ENCODE measurements around the gene CXXC5. TPM values are rescaled to one million over a fixed set of nuclear protein-coding genes. Genes with fewer than 3 reads are reported as not detected.

The CXXC5 gene
- total and polyA plus RNA-seq, 9 of the 15 experiments (the other 6 are each of a cell fraction or from before 2014, with no cell fraction given), result 1.9 to 123 (median 45.8) TPM

- no peak for TF ChIP-seq YY1 (IDR thresholded peaks at IDR 0.05; ENCODE audit: borderline replicate concordance in 1 of 3, control insufficient read depth in 1 of 3, extremely low read depth in 1 of 3, insufficient read depth in 3 of 3, insufficient read length in 1 of 3, insufficient replicate concordance in 2 of 3, low read depth in 1 of 3, low read length in 2 of 3)
- no peak for TF ChIP-seq MLLT1 (IDR thresholded peaks at IDR 0.05)
- no peak for TF ChIP-seq TRIM28 (IDR thresholded peaks at IDR 0.05)
- no peak for TF ChIP-seq THRAP3 (IDR thresholded peaks at IDR 0.05; ENCODE audit: borderline replicate concordance)
- TF ChIP-seq ZBTB34 (CRISPR knock-in tag; IDR thresholded peaks at IDR 0.05), result no peak
- TF ChIP-seq HLTF (IDR thresholded peaks at IDR 0.05), result no peak
- no peak for TF ChIP-seq GABPA (tag; conservative IDR thresholded peaks at IDR 0.05; ENCODE audit: low read depth)
- no peak for TF ChIP-seq ZNF436 (CRISPR knock-in tag; IDR thresholded peaks at IDR 0.05)
- TF ChIP-seq HDAC2 (IDR thresholded peaks at IDR 0.05), result no peak
- no peak for TF ChIP-seq NELFE (IDR thresholded peaks at IDR 0.05; ENCODE audit: insufficient read depth, insufficient read length)
- TF ChIP-seq MAZ (CRISPR knock-in tag; conservative IDR thresholded peaks at IDR 0.05 in 1 of 2, IDR thresholded peaks at IDR 0.05 in 1 of 2), result no peak
These were observed 75.9 kb downstream of the CXXC5 start (continued) for GRCh38 chr5:139723986-139724587.

All from K562 (cell line).